Stimulated activated naive CD4-positive, alpha-beta T cell treated with Interleukin-2 at 50 U/mL for 16 hours (primary cell): ENCODE data around the gene MBD5.

Experiments
- DNase-seq: peaks from one replicate; lab custom pipeline; 2025; lab: John Stamatoyannopoulos, UW

The MBD5 gene

GRCh38 chr2:148023861-148024260 lies 3.0 kb downstream of the MBD5 start:
- no peak for DNase-seq

- DNase-seq: no peak
Observed at GRCh38 chr2:148026573-148026972, 5.7 kb downstream of the MBD5 start.

DNA sequence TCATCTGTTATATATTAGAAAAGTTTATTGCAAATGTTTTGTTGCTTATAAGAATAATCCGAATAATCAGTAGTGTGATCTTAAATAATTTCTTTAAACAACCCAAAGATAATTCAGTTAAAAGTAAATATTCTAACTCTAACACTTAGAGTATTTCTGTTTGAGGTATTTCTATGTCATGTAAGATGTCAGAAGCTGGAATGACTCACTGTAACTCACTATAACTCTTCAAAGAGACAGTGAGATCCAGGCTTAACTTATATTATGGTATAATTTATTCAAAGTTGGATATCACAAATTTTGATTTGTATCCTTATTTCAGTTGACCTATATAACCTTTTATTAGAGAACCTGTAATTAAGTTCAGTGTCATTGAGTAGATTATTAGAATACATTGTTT lies 6.9 kb downstream of the MBD5 start:
- DNase-seq: no peak

DNA sequence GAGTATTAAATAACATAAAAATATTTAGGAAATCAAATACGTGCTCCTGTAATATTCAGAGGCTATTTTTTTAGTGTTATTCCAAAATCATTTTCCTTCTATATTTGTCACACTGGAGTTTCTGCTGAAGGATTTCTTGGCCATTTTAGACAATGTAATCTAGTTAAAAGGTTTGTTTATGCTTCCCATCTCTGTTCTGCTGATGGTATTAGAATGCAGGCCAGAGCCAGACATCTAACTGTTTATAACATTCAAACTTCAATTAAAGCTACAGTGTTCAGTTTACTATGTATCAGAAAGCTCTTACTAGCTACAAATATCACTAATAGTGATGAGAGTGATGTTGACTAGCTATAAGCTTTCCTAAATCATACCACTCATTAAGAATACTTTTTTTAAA lies 7.9 kb downstream of the MBD5 start:
- no peak for DNase-seq

GRCh38 chr2:148031152-148031551 lies 10.3 kb downstream of the MBD5 start:
- no peak for DNase-seq

DNA sequence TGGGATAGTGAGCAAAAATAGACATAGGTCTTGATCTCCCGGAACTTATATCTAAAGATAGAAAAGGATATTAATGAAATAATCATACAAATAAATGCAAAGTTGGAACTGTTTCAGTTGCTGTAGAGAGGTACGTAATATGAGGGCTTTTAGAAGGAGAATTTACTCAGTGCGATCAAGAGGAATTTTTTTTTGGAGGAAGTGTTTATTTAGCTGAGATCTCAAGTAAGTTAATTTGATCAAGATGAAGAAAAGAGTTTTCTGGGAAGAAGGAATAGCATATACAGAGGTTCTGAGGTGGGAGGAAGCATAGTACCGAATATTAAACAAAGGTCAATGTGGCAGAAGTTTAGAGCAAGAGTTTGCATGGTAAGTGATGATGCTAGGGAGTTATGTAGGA lies 11.3 kb downstream of the MBD5 start:
- no peak for DNase-seq

DNA sequence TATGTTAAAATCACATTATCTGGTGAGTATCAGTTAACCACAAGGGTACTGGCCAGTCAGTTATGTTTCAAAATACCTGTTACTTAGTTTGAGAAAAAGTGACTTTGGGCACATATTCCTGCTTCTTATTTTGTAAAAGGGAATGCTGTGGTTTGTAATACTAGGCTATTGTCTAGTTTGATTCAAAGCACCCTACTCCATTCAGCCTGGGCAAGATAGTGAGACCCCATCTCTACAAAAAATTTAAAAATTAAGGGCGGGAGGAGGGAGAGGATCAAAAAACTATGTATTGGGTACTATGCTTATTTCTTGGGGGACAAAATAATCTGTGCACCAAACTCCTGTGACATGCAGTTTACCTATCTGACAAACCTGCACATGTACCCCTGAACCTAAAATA lies 18.9 kb downstream of the MBD5 start:
- DNase-seq: no peak

DNA sequence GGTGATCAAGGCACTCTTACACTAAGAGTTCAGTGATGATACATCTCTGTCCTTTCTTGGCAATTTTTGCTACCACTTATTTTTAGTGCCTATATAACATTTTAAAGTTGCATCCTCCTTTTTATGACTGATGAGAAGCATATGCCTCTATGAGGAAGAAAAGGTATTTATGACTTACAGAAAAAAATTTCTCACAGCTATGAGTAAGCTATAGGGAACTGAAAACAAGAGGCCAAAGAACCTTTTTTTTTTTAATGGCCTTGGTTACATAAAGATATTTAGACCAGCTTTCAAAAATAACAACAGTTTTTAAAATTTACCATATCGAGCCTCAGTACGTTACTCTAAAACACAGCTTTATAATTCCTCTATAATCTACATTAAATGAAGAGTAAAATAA lies 21.3 kb downstream of the MBD5 start:
- no peak for DNase-seq

DNA sequence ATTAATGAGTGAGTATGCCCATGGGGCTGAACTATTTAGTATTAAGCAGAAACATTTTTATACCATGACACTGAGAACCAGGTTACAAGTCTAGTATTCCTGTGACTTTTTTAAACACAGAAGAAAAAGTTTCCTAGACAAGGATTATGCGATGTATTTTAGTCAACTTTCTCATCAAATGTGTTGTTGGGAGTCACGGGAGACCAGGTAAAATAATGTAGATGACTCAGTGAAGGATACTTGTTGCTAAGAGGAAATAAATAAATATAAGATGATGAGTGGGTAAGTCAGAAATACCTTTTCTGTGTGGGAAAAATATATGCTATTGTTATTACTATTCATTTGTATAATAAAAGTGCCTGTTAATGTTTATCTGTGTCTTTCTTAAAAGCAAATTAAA lies 23.4 kb downstream of the MBD5 start:
- DNase-seq: no peak

- no peak for DNase-seq
Observed at GRCh38 chr2:148046802-148047201, 25.9 kb downstream of the MBD5 start.

DNA sequence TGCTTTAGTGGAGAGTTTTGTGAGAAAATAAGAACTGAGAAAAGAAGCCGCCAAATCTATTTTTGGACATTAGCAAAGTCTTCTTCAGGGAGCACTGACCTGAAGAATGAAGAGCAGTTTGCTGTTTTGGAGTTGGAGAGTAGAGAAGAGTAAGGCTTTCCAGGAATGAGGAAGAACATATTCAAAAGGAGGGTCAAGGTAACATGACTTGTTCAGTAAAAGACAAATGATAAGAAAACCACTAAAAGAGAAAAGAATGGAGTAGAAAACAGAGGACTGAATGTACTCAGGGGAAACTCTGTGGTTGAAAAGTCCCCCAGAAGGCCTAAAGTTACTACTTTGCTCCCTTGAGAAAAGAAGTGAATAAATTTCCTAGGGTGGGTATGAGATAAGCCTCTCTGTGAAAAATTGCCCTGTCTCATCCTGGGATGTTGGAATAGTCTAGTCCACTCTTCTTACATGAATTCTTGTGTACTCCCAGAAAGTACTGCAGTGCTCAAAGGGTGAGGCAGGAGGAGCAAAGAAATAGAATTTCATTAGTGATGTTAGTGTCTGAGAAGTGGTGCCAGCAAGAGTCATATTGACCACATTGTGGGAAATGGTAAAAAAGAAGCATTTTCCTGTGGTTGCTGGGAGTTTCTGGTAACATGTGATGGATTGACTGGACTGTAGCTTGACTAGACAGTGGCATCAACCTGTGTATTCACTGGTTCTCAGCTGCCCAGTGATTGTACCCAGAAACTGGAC lies 27.8 kb downstream of the MBD5 start:
- no peak for DNase-seq

- DNase-seq: no peak
Observed at GRCh38 chr2:148049284-148049683, 28.4 kb downstream of the MBD5 start.

- no peak for DNase-seq
Observed at GRCh38 chr2:148052687-148053086, 31.8 kb downstream of the MBD5 start.

GRCh38 chr2:148058641-148059040 lies 37.8 kb downstream of the MBD5 start:
- no peak for DNase-seq

- no peak for DNase-seq
Observed at GRCh38 chr2:148063633-148064032, 42.7 kb downstream of the MBD5 start.

- no peak for DNase-seq
Observed at GRCh38 chr2:148065936-148066335, 45.0 kb downstream of the MBD5 start.

DNA sequence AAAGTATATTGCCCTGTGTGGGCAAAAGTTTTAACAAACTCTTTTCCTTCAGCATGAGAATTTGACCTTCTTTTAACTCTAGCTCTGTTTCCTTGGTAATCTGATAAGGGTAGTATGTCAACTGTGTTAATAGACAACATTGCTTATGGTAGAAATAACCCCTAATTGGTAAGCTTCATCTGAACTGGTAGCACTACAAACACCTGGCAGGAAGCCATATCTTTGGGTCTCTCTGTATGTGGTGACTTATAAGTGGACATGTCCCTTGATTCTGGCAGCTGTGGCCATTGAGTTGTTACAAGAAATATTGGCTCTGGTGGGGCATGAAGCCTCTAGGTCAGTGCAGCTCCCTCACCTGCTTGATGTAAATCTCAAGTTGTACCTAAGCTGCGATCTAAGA lies 46.9 kb downstream of the MBD5 start:
- DNase-seq: no peak

- no peak for DNase-seq
Observed at GRCh38 chr2:148071351-148071750, 50.5 kb downstream of the MBD5 start.

DNA sequence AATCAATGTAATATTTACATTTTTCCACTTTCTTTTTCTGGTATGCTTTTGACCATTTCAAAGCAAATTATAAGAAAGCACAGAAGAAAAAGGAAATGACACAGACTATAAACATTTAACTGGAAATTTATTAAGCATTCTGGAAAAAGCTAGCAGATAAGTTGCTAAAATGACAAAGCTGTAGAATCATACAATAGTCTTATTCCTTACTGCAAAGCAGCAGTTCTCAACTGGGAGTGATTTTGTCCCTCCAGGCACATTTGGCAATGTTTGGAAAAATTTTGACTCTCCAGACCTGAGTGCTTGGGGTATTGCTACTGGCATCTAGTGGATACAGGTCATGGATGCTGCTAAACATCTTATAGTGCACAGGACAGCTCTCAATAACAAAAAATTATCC lies 75.1 kb downstream of the MBD5 start:
- DNase-seq: no peak

- no peak for DNase-seq
Observed at GRCh38 chr2:148102641-148103040, 81.8 kb downstream of the MBD5 start.

DNA sequence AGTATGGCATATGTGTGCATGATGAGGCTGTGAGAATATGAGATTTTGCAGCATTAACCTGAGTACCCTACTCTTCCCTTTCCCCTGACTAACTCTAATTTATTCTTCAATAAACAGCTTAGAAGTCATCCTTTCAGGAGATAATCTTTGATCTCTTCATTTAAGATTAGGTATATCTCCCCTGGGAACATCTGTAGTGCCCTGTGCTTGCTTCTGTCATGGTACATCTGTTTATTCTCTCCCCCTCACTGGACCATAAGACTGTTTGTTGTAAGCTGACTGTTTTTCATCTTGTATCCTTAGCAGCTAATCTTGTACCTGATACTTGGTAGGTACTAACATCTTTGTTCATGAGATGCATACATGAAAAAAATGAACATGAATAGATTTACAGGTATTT lies 83.1 kb downstream of the MBD5 start:
- no peak for DNase-seq

DNA sequence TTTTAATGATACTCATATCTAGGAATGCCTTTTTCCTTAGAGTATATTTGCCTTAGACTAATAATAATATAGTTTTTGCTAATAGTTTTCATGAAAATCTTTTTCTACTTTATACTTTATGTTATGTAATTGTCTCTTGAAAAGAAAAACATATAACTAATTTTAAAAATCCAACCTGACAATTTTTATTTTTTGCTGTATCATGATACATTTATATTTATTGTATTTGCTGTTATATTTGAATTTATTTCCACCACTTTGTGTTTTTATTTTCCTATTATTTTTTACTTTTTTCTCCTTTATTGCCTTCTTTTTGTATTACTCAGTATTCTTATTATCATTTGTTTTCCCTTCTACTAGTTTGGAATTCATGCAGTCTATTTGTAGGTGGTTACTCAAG lies 85.4 kb downstream of the MBD5 start:
- DNase-seq: no peak

DNA sequence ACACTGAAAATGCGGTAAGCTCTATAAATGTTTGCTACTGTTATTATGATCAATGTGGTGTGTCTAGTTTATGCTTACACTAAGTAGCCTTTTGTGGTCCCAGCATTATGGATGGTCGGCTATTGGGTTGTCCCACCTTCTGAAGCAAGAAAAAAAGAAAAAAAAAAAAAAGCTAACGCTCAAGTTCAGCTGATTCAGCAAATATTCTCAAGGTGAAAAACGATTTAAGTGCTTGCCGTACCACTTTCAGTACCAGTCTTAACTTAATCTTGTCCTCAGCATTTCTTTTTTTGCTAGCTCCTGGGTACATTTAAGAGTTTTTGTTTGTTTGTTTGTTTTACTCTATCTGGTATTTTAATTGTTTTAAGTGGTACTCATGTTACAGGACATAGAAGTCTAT lies 87.5 kb downstream of the MBD5 start:
- DNase-seq: no peak

DNA sequence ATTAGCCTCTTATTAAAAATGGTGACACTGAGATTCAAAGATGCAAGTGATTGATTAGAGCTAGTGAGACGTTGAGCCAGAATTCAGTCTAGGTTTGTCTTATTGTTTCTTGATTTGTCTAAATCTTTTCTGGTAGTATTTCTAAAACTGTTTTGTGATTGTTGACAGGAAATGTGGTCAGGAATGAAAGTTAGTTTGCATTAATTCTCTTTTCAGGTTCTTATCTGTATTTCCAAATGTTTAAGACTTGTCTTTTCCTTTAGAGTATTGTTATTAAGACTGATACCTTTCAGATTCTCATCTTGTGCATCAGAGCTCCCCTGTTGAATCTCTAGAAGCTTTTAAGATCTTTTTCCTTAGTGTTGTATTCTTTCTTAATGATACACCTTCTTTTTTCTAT lies 89.3 kb downstream of the MBD5 start:
- no peak for DNase-seq

DNA sequence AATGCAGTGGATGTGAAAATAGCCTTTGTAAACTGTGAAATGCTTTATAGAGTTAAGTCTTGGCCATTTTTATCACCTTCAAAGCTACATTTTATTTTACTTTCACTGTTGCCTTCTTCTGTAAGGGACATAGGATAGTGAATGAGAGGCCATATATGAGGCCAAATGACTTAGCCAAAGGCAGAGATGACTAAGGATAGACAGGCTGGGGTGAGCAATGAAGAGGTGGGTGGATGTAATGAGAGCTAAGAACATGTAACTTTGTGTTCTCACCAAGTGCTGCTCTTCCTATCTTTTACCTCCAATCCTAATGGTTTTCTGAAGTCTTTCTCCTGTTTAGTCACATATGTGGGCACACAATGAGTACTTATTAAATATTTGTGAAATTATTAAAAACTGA lies 101.9 kb downstream of the MBD5 start:
- DNase-seq: no peak
